ENCODE results near the gene FANCB.

Gene FANCB

GRCh38 chrX:14832151-14832550 lies 40.7 kb downstream of the FANCB start:
- DNase-seq, result no peak

DNA sequence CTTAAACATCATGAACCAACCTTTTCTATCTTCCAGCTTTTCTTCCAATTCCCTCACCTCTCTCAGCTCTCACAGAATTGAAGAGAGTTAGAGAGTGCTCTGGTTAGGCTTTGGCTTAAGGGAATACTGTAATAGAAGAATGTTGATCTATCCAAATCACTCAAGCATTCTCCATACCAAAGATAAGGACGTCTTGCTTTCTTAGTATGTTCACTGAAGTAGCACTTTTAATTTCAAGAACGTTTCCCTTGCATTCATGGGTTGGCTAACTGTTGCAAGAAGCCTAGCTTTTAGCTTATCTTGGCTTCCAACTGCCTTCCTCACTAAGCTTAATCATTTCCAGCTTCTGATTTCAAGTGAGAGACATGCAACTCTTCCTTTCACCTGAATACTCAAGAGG lies 43.2 kb downstream of the FANCB start:
- no peak for DNase-seq

GRCh38 chrX:14826319-14826718 lies 46.5 kb downstream of the FANCB start:
- DNase-seq, result no peak

GRCh38 chrX:14825851-14826250 lies 47.0 kb downstream of the FANCB start:
- no peak for DNase-seq

- no peak for DNase-seq
These were observed 53.1 kb downstream of the FANCB start for GRCh38 chrX:14819769-14820168.

DNA sequence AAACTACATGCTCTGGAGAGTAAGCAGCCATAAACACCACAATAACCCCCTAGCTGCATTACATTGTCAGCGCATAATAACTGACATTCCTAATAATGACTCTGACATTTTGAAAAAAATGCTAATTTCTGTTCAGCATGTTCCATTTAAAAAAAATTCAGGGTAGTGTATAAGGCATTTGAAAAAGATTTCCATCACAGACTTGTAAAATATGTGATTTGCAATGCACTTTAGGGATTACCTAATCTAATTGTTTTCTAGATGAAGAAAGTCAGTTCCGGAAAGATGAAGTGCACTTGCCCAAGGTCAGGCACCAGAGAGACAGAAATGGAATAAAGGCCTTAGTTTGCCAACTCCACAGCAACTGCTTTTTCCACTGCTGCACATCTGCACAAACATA lies 55.3 kb downstream of the FANCB start:
- no peak for DNase-seq

DNA sequence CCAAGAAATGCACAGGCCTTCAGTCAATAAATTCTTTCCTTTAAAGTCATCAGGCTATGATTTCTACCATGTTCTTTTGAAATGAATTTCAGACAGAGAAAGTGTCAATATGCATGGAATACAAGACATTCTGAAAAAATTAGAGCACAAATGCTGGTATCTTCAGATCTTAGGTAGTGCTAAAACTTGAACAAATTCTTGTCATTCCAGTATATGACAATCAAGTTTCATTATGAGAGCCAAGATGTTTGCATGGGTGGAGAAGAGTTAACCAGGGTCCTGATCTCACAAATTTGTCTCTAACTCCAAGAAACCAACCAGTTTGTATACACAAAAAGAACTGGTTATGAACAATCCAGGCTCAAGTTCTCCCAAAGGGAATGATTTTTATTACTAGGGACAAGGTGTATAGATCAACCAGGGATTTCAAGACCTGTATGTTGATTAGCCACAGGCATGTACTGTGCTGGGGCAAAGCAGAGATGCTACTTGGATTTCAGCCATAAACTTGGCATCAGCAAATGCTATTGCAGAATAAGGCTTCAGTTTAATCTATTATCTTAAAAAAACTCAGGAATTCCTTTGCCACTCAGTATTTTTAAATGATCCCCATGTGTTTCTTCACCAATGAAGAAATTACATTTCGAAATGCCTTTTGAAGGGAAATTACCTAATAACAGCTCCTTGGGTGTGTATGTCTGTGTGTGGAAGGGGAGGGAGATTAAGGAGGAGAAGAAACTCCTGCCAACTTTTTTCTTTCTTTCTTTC lies 69.7 kb downstream of the FANCB start:
- DNase-seq, result no peak

DNA sequence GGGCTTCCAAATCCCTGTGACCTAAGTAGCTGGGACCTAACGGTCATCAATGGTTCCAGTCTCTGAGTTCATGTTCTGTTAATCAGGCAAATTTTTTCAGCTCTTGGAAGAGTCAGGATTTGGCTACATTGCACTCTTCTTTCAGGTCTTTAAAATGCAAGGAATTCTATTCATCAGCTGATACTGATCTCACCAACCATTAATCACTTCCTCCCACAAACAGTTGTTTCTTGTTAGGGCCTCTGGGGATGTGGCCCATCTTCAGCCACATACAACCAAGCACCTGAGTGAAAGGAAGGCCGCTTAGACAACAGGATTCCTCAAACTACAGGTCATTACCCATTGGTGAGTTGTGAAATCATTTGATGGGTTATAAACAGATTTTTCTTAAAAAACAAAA lies 71.7 kb downstream of the FANCB start:
- DNase-seq, result no peak

DNA sequence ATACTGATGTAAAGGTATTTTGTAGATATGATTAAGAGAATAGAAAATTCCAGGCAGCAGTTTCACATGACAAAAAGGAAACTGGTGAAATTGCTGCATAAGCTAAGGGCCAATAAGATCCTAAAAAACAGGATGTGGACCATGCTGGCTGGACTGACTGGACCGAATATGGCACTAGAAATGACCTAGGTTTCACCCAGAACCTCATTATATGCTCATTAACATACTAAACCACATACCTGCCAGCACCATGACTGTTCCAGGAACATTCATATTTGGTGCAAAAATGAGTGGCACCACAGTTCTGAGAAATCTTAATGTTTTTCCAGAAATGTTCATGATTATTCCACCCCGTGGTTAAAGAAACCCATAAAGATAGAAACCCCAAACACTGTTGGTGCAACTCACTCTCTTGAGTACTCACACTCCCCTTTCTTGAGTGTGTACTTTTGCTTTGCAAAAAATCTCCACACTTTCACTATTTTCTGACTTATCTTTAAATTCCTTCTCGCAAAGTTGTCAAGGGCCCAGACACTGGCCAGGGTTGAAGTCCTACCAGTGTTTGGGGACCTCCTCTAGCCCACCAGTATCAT lies 74.0 kb downstream of the FANCB start:
- no peak for DNase-seq

Measured in hematopoietic multipotent progenitor cell treated with erythropoietin and hydrocortisone succinate and interleukin-3 and kit ligand, for 4 days (in vitro differentiated cells).